ENCODE data around the gene COL23A1. TPM values are rescaled to one million over a fixed set of nuclear protein-coding genes. Genes with fewer than 3 reads are reported as not detected.

The COL23A1 gene
- total RNA-seq, 1 donor from 2014 or later = 2.0 TPM

DNA sequence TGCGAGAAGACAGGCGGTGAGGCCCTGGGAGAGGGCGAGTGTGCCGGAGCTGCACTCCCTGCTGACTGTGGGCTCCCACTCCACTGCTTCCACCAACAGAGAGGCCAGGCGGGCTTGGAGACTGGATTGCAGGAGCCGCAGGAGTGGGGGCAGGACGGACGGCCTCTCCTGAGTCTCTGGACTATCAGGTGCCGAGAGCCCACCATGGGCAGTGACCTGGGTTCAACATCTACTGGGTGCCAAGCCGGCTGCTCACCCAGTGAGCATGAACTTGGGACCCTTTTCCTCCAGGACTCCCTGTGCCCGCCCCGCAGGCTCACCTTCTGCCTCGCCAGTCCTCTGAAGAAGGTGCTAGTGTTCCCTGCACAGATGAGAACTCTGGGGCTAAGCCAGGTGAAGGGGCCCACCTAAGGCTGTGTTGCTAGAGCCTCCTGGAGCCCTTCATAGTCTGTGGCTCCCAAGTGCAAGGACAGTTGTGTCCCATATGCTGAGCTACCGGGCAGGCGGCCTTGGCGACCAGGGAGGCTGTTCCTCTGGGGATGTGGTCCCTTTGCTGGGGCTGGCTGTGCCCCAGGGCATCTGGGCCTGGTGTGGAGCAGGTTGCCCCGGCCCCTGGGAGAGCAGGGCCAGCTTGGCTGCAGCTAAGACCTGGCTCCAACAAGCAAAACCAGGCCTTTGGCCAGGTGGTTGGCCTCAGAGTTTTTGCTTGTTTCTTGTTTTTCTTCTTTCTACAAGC, 279.9 kb downstream of the COL23A1 start:
- Histone ChIP-seq H3K4me1 (peaks cover 3% of the 10 kb centered on the region), H3K9me3 (no peaks in the 10 kb centered on the region), H3K27ac (no peak overlapping the region), H3K36me3 (no peaks in the 10 kb centered on the region), H3K4me3 (no peak overlapping the region), H3K27me3 (no peaks in the 10 kb centered on the region)
- intact Hi-C loops (cut with DNase I) = no loop called here
- TF ChIP-seq, protein P1, sequence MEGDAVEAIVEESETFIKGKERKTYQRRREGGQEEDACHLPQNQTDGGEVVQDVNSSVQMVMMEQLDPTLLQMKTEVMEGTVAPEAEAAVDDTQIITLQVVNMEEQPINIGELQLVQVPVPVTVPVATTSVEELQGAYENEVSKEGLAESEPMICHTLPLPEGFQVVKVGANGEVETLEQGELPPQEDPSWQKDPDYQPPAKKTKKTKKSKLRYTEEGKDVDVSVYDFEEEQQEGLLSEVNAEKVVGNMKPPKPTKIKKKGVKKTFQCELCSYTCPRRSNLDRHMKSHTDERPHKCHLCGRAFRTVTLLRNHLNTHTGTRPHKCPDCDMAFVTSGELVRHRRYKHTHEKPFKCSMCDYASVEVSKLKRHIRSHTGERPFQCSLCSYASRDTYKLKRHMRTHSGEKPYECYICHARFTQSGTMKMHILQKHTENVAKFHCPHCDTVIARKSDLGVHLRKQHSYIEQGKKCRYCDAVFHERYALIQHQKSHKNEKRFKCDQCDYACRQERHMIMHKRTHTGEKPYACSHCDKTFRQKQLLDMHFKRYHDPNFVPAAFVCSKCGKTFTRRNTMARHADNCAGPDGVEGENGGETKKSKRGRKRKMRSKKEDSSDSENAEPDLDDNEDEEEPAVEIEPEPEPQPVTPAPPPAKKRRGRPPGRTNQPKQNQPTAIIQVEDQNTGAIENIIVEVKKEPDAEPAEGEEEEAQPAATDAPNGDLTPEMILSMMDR (IDR thresholded peaks at IDR 0.05) = no peak
- no peak for ATAC-seq
- peak; percentile 49 for DNase-seq

DNA sequence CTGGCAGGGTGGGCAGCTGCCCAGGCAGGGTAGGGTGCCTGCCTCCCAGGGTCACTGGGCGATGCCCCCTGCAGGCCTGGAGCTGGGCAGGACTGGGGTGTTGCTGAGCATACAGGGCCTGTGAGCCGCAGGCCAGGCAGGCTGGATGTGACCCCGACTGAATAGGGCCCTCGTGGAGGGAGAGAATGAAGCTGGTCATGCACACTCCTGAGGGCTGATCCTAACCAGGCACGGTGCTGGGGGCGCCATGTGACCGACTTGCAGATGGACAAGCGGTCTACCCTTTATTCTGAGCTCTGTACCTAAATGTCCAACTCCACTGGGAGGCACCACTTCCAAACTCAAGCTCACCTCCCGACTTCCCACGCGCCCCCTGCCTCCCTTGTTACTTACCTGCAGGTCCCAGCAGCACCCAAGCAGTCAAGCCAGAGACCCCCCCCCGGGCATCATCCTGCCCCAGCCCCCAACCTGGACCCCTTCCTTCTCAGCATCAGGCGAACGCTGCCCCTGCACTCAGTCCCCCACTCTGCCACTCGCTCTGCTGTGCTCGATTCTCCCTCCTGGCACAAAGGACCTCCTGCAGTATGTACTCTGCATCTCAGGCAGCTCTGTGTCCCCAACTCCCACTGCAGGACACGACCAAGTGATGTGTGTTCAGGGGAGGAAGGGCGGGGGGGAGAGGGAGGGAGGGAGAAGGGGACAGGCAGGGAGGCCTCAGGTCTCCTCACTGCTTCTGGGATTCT, 280.8 kb downstream of the COL23A1 start:
- DNase-seq = peak; percentile 52
- H3K9me3 ChIP-seq = no peaks in the 10 kb centered on the region
- ATAC-seq = no peak
- no peak overlapping the region for H3K4me3 ChIP-seq
- TF ChIP-seq, protein P1 (IDR thresholded peaks at IDR 0.05) = no peak
- no peak overlapping the region for H3K27ac ChIP-seq
- intact Hi-C loops (cut with DNase I) = no loop called here
- H3K27me3 ChIP-seq = no peaks in the 10 kb centered on the region
- H3K4me1 ChIP-seq = peaks cover 3% of the 10 kb centered on the region
- no peaks in the 10 kb centered on the region for H3K36me3 ChIP-seq

DNA sequence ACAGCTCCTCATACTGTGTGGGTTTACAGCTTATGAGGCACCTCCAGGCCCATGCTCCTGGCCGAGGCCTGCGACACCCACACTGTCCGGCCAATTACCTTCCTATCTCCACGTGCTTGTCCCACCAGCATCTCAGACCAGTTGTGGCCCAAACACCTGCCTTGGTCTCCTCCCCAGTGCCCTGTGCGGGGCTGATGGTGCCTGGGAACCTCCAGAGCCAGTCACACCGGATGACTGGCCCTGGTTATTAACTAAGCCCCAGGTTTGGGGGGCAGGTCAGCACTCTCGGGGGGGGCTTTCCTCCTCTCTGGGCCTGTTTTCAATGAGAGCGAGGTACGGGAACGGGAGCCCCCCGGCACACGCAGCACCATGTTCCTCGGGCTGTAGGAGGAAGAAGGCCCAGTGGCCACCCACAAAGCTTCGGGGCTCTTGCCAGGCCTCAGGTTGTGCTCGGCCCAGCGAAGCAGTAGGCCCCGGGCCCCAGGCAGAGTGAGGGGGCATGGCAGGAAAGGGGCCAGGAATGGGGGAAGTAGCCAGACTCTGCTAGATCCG, 281.6 kb downstream of the COL23A1 start:
- Histone ChIP-seq H3K4me3 (no peak overlapping the region), H3K4me1 (peaks cover 3% of the 10 kb centered on the region), H3K36me3 (no peaks in the 10 kb centered on the region), H3K9me3 (no peaks in the 10 kb centered on the region), H3K27ac (no peak overlapping the region), H3K27me3 (no peaks in the 10 kb centered on the region)
- ATAC-seq (no peak), DNase-seq (peak; percentile 49)
- intact Hi-C loops (cut with DNase I) = no loop called here
- TF ChIP-seq, protein P1 (IDR thresholded peaks at IDR 0.05) = no peak

DNA sequence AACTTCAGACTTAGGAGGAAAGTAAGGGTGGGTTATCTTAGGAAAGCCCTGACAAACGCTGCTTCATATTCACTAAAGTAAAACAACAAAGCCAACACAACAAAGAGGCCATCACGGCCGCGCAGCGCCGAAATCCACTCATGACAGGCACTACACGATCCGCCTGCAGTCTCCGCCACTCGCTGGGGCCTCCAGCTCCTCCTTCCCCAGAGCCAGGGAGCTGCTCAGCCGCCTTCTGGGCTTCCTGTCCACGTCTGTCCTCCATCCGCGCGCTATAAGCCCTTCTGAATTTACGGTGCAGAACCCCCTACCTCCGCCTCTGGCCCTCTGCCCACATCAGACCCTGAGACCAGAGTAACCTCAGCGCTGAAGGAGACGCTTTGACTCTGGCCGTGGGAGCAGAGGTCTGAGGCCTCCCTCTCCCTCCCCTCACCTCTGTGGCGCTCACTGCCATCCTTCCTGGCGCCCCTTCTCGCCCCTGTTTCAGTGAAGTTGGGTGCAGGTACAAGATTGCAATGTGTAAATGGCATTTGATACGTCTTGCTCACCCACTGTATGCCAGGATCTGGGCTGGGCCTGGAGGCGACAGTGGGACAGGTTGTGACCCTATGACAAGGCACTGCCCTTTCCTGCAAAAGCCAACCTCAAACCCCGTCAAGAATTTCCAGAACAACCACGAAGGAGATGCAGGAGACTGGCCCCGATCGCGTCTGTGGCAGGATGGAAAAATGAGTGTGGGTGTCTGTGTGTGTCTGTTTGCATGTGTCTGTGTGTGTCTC, 282.7 kb downstream of the COL23A1 start:
- Histone ChIP-seq H3K9me3 (no peaks in the 10 kb centered on the region), H3K27me3 (no peaks in the 10 kb centered on the region), H3K27ac (no peak overlapping the region), H3K4me1 (peaks cover 3% of the 10 kb centered on the region), H3K36me3 (no peaks in the 10 kb centered on the region), H3K4me3 (no peak overlapping the region)
- DNase-seq = peak; percentile 55
- ATAC-seq = no peak
- TF ChIP-seq, protein P1 (IDR thresholded peaks at IDR 0.05) = no peak
- intact Hi-C loops (cut with DNase I) = no loop called here

DNA sequence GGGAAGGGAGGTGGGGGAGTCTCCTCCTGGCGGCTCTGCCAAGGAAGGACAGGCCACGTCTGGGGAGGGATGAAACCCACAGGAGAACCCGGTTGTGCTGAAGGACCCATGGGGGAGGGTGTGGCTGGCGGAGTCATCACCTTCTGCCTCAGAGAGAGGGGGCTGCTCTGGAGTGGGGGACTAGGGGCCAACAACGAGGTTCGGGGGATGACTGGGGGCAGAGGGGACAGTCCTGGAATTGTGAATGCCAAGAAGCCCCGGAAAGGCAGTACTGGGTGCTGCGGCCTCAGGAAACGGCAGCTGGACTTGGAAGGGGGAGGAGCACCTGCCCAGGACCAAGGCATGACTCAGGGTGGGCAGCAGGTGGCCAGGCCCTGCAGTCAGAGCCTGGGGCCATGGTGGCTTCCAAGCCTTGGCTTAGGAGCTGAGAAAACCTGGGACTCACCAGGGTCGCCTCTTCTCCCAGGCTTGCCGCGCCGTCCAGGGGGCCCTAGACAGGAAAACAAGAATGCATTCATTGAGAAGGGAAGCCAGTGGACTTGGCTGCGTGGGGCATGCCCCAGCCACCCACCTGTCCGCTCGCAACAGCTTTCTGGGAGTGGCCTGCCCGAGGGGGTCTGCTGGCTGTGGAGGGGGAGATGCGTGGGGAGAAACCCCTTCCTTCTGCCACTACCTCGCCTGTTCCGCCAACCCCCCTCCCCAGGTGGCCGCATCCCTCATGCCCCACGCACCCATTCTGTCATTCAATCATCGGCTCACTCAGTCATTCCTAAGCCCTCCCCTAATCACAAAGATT, 283.6 kb downstream of the COL23A1 start:
- intact Hi-C loops (cut with DNase I) = no loop called here
- TF ChIP-seq, protein P1 (IDR thresholded peaks at IDR 0.05) = no peak
- DNase-seq (peak; percentile 55), ATAC-seq (no peak)
- Histone ChIP-seq H3K4me1 (no peaks in the 10 kb centered on the region), H3K9me3 (no peaks in the 10 kb centered on the region), H3K27ac (no peak overlapping the region), H3K4me3 (no peak overlapping the region), H3K27me3 (no peaks in the 10 kb centered on the region), H3K36me3 (no peaks in the 10 kb centered on the region)
